PFSK-1 (cell line): ENCODE measurements around the gene DNAH11.

Experiments used
- FOXP2 ChIP-seq: optimal IDR thresholded peaks from 2 replicates; pipeline ENCODE3; 2011; ENCODE audit warnings: borderline replicate concordance, control low read depth, inconsistent platforms; ENCODE audit not compliant: insufficient read depth; ENCODE audit errors: extremely low read length, extremely low read depth
- POLR2AphosphoS5 ChIP-seq: IDR thresholded peaks from 2 replicates; pipeline ENCODE4 v1.6.1; 2012; ENCODE audit warnings: low read depth, mild to moderate bottlenecking, control low read depth, low read length, moderate library complexity
- REST ChIP-seq, 2 experiments: IDR thresholded peaks; 2 replicates each; pipeline versions ENCODE4 v1.6.1 to v1.8.0; 2011 to 2012; ENCODE audit warnings: low read depth in 2 of 2, low read length in 2 of 2, control low read depth in 1 of 2, inconsistent platforms in 1 of 2, mild to moderate bottlenecking in 1 of 2, moderate library complexity in 1 of 2; ENCODE audit not compliant: insufficient read depth in 1 of 2
- SIN3A ChIP-seq: IDR thresholded peaks from 2 replicates; pipeline ENCODE4 v1.6.1; 2012; ENCODE audit warnings: mild to moderate bottlenecking, low read length, moderate library complexity, borderline replicate concordance; ENCODE audit not compliant: insufficient read depth
- TAF1 ChIP-seq: IDR thresholded peaks from 2 replicates; pipeline ENCODE4 v1.6.1; 2012; ENCODE audit warnings: low read length, control low read depth, borderline replicate concordance; ENCODE audit not compliant: insufficient read depth

The DNAH11 gene

GRCh38 chr7:21828841-21829240 is 286.0 kb downstream of the DNAH11 start:
- no peak for TF ChIP-seq POLR2AphosphoS5
- no peak for TF ChIP-seq TAF1
- no peak for TF ChIP-seq FOXP2
- TF ChIP-seq SIN3A, result no peak
- TF ChIP-seq REST (IDR thresholded peaks at IDR 0.05; ENCODE audit: insufficient read depth in 1 of 2, low read depth in 2 of 2, low read length in 2 of 2), result no peak

- TF ChIP-seq POLR2AphosphoS5 (no peak), FOXP2 (no peak), SIN3A (no peak), REST (IDR thresholded peaks at IDR 0.05; ENCODE audit: insufficient read depth in 1 of 2, low read depth in 2 of 2, low read length in 2 of 2) (no peak), TAF1 (no peak)
Measured at GRCh38 chr7:21829731-21830130, 286.9 kb downstream of the DNAH11 start.

- TF ChIP-seq POLR2AphosphoS5, result no peak
- no peak for TF ChIP-seq TAF1
- TF ChIP-seq REST (IDR thresholded peaks at IDR 0.05; ENCODE audit: insufficient read depth in 1 of 2, low read depth in 2 of 2, low read length in 2 of 2), result no peak
- TF ChIP-seq SIN3A, result no peak
- TF ChIP-seq FOXP2, result no peak
Measured at GRCh38 chr7:21844742-21845141, 301.9 kb downstream of the DNAH11 start.

GRCh38 chr7:21850531-21851285 is 307.9 kb downstream of the DNAH11 start:
- TF ChIP-seq POLR2AphosphoS5, result no peak
- TF ChIP-seq REST (IDR thresholded peaks at IDR 0.05; ENCODE audit: insufficient read depth in 1 of 2, low read depth in 2 of 2, low read length in 2 of 2), result no peak
- TF ChIP-seq SIN3A, result no peak
- no peak for TF ChIP-seq FOXP2
- no peak for TF ChIP-seq TAF1
